K562 treated with DMSO at 1 percent for 4 hours (cell line): Measurements from ENCODE around the gene PDIA5. TPM values are rescaled to one million over a fixed set of nuclear protein-coding genes. Genes with fewer than 3 reads are reported as not detected.

Experiments used
- total RNA-seq: library from RNA; unstranded; fragments of 300-600 nt; gene quantifications from 2 replicates; pipeline ENCODE4 v1.2.3, GENCODE V29; 2022; ENCODE audit not compliant: insufficient read depth

PDIA5 gene
- 23.0 and 30.4 TPM in 2 replicates for total RNA-seq

GRCh38 chr3:123066896-123067688 lies at the start of gene PDIA5:
Gene PDIA5, plus strand, starts transcription at chr3:123067025. Its CDS starts 140 bp downstream, at chr3:123067165.

GRCh38 chr3:123027292-123028232 lies 39.3 kb upstream of the PDIA5 start, which contains the start of gene SEMA5B:
Gene SEMA5B, minus strand, starts transcription at chr3:123027763. Its CDS starts 66,500 bp downstream, at chr3:122961263.

GRCh38 chr3:123201557-123202427 lies 135.0 kb downstream of the PDIA5 start, which contains the start of gene SEC22A:
Gene SEC22A, plus strand, starts transcription at chr3:123201943. Its CDS starts 7,275 bp downstream, at chr3:123209218.

Other genes starting within 250 kb of the PDIA5 start
- gene SEMA5B, start 39.3 kb upstream of the PDIA5 start, total RNA-seq, result not detected in 2 replicates
- gene SEC22A, start 134.9 kb downstream of the PDIA5 start, total RNA-seq, result 7.6 and 8.2 TPM in 2 replicates